Measurements from ENCODE around the gene DACT1.

DACT1 gene

GRCh38 chr14:58636129-58636528 is 1.6 kb upstream of the DACT1 start:
- no peak for DNase-seq (ENCODE audit: low read depth in 2 of 2)

GRCh38 chr14:58637040-58637390 is 747 bp upstream of the DACT1 start:
- DNase-seq (ENCODE audit: low read depth in 2 of 2), result peak in 1 of 2 experiments; percentile 26

DNA sequence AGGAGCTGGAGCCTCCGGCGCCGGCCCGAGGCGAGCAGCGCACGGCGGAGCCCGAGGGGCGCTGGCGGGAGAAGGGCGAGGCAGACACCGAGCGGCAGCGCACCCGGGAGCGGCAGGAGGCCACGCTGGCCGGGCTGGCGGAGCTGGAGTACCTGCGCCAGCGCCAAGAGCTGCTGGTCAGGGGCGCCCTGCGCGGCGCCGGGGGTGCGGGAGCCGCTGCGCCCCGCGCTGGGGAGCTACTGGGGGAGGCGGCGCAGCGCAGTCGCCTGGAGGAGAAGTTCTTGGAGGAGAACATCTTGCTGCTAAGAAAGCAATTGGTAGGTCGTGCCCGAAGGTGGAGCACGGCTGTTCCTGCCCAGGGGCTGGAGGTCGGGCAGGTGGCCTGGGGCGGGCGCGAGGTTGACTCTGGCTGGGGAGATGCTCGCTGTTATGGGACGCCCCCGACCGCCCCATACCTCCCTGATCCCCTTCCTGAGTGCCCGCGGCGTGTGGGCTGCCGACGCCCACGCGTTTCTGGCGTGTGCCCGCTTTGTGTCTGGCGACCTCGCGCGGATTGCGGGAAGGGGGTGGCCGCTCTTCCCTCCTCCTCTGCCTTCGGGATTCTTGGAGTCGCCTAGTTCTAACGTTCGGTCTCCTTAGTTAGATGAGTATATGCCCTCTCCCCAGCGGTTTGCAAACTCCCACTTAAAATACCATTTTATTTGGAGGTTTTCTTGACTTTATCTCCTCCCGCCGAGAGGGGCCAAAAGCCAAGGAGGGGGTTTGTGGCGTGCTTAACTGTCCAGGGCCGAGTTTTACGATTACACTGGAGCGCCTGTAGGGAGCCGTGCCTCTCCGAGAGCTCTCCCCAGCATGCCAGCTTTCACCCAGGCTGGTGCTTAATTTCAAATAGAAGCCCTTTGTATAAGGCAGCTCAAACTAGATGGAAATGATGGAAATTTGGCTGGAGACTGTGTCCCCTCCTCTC is 752 bp downstream of the DACT1 start:
- peak in 1 of 2 experiments; percentile 14 for DNase-seq (ENCODE audit: low read depth in 2 of 2)

DNA sequence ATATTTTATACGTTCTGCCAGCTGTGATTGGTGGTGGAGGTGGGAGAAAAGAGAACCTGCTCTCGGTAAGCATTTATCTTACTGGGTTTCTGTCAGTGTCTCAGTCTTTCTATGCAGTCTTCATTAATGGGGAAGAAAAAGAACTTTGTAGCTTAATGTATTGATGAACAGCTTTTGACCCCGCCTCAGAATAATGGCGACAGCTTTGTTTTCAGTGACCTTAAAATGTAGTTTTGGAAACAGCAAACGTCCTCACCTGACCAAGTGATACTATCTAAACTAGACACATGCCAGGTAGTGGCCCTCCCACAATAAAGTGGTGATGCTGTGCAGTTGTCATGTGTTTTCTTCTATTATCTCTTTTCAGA is 1.4 kb downstream of the DACT1 start:
- DNase-seq (ENCODE audit: low read depth in 2 of 2), result no peak

DNA sequence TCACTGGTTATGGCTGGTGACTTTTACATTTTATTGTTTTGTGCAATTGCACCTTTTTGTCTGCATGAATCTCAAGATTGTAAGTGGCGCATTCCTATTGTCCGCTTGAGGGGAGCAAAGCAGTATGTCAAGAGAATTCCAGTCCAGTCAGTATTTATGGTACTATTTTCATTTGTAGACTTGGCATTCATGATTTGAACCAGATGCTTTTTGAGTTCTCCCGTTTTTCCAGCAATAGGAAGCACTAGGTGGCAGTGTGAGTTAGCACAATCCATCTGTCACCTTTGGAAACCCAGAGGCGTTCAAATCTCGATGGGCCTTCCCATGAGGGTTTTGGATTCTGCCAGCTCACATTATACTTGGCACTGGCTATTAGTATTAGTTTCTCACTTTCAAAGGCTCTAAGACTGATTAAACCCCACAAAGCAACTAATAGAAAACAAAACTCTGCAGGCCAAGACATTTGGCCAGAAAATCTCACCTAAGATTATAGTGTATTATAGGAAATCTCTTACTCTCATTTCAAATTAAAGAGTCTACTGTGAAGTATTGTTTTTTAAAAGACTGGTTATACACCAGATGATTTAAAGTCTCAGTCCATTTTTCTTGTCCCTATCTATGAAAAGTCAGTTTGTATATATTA is 2.2 kb downstream of the DACT1 start:
- no peak for DNase-seq (ENCODE audit: low read depth in 2 of 2)

- DNase-seq (ENCODE audit: low read depth in 2 of 2), result no peak
Measured at GRCh38 chr14:58640959-58641358, 3.2 kb downstream of the DACT1 start.

GRCh38 chr14:58641509-58641908 is 3.7 kb downstream of the DACT1 start:
- no peak for DNase-seq (ENCODE audit: low read depth in 2 of 2)

GRCh38 chr14:58643366-58643765 is 5.6 kb downstream of the DACT1 start:
- no peak for DNase-seq (ENCODE audit: low read depth in 2 of 2)

GRCh38 chr14:58645641-58646040 is 7.9 kb downstream of the DACT1 start:
- DNase-seq (ENCODE audit: low read depth in 2 of 2), result no peak

DNA sequence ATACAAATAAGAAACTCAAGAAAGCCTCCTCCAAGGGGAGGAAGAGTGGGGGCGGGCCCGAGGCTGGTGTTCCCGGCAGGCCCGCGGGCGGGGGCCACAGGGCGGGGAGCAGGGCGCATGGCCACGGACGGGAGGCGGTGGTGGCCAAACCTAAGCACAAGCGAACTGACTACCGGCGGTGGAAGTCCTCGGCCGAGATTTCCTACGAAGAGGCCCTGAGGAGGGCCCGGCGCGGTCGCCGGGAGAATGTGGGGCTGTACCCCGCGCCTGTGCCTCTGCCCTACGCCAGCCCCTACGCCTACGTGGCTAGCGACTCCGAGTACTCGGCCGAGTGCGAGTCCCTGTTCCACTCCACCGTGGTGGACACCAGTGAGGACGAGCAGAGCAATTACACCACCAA is 8.7 kb downstream of the DACT1 start:
- no peak for DNase-seq (ENCODE audit: low read depth in 2 of 2)

DNA sequence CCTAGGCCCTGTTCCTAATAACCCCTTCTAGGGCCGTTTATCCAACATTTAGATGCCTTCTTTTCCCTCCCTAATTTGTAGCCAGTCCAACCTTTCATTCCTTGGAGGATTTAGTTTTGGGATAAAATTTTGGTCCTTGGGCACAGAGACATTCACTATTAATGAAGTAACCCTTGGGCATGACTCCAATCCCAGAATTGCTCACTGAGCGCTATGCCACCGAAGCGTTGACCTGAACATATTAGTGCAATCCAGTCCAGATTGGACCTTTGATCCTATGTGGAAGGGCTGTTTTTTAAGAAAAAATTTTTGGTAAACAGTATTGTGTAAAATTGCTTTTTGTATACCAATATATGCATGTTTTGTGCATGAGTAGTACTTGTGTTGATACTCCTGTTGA is 10.0 kb downstream of the DACT1 start:
- DNase-seq (ENCODE audit: low read depth in 2 of 2), result no peak

GRCh38 chr14:58650857-58651256 is 13.1 kb downstream of the DACT1 start:
- no peak for DNase-seq (ENCODE audit: low read depth in 2 of 2)

GRCh38 chr14:58656671-58657411 is 19.1 kb downstream of the DACT1 start:
- DNase-seq (ENCODE audit: low read depth in 2 of 2), result no peak

DNA sequence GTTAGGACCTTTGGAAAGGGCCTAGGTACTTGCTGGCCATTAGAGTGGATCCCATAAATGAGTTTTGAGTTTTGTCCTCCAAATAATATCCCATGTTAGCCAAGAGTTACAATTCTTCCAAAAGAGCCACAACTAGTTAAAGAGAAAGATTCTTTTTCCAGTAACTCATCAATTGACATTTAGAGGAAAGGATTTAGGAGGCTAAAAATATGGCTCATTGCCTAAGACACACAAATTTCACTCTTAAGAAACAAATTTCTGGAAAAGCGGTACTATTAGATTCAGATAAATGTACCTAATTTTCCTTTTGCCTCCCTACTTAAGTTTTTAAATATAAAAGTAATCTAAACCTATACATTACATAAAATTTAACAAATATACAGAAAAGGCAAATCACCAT is 21.3 kb downstream of the DACT1 start:
- no peak for DNase-seq (ENCODE audit: low read depth in 2 of 2)

DNA sequence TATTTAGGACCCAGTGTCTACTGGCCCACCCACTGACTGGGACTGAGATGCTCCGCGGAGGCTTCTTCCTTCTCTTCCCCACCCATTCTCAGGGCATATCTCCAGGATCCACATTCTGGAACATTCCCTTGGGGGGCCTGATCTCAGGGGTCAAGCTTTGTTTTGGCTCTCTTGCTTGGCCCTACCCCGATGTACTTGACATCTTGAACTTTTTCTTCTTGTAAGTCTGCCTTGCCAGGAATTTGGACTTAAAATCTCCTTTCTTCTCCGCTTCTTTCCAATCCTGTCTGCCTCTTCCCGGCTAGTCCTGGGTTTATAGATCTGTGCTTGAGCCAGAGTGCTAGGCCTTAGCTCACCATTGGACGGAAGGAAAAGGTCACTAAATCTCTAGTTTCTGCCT is 22.1 kb downstream of the DACT1 start:
- DNase-seq (ENCODE audit: low read depth in 2 of 2), result no peak

DNA sequence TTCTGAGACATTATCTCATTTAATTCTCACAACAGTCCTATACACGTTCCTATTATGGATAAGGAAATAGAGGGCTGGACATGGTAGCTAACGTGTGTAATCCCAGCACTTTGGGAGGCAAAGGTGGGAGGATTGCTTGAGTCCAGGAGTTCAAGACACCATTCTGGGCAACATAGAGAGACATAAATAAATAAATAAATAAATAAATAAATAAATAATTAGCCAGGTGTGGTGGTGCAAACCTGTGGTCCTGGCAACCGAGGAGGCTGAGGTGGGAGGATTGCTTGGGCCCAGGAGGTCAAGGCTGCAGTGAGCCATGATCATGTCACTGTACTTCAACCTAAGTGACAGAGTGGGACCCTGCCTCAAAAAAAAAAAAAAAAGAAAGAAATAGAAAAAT is 22.6 kb downstream of the DACT1 start:
- no peak for DNase-seq (ENCODE audit: low read depth in 2 of 2)

- no peak for DNase-seq (ENCODE audit: low read depth in 2 of 2)
Measured at GRCh38 chr14:58662018-58662417, 24.3 kb downstream of the DACT1 start.

- no peak for DNase-seq (ENCODE audit: low read depth in 2 of 2)
Measured at GRCh38 chr14:58662759-58663158, 25.0 kb downstream of the DACT1 start.

DNA sequence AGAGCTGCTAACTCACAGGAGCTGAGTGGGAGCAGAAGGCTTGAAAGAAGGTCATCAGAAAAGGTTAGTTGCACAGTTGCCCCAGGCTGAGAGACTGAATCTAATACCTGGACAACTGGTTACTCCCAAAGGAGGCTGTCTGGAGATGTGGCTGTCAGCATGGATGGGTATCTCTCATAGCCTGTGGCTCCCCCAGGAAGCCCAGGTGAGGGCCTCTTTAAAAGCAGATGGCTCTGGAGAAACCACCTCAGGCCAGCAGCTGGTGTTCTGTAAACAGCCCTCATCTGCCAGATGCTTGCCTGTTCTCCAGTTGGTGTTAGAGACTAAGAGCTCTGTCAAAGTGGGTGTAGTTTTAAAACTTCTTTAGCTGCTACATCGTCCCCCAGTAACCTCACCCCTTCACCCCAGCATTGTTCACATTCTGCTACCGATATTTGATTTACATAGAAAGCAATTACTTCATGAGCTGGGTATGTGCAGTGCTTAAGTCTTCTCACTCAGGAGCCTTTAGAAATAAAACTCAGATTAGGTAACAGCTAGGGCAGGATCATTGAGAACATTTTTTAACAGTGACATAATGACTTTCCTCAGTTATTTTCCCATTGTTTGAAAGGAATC is 25.8 kb downstream of the DACT1 start:
- DNase-seq (ENCODE audit: low read depth in 2 of 2), result no peak

- no peak for DNase-seq (ENCODE audit: low read depth in 2 of 2)
Measured at GRCh38 chr14:58665773-58666500, 28.2 kb downstream of the DACT1 start.

DNA sequence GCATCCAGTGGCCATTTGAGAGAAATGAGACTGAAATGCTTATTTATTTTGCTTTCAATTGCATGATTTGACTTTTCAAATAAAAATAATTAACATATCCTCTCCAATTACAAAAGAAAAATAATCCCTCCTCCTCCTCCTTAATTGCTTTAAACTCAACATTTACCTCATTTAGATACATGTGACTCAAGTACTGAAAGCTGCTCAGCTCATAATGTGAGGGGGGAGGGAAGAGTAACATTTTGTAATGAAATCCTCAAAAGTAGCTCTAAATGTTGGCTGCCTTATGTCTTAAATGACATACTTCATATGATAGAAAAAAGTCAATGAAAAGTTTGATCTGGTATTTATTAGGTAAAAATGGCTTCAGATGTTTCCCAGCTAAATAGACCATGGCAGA is 29.0 kb downstream of the DACT1 start:
- no peak for DNase-seq (ENCODE audit: low read depth in 2 of 2)

GRCh38 chr14:58667900-58668299 is 30.1 kb downstream of the DACT1 start:
- DNase-seq (ENCODE audit: low read depth in 2 of 2), result no peak
